HG03432 (cell line): ENCODE measurements around the gene ZNRF1.

ENCODE experiments used
- ATAC-seq: cut with Tn5 transposase; IDR thresholded peaks from one replicate; pipeline ENCODE4 v1.9.1; 2021; ENCODE audit warnings: mild to moderate bottlenecking, moderate library complexity; ENCODE audit not compliant: unreplicated experiment

Gene ZNRF1

GRCh38 chr16:75058806-75059205 lies 60.0 kb downstream of the ZNRF1 start:
- ATAC-seq, result no peak

- ATAC-seq, result no peak
Observed at GRCh38 chr16:75059411-75059810, 60.6 kb downstream of the ZNRF1 start.

GRCh38 chr16:75060723-75061122 lies 61.9 kb downstream of the ZNRF1 start:
- no peak for ATAC-seq

- ATAC-seq, result no peak
Observed at GRCh38 chr16:75061669-75062068, 62.8 kb downstream of the ZNRF1 start.

GRCh38 chr16:75062135-75062975 lies 63.5 kb downstream of the ZNRF1 start:
- ATAC-seq, result no peak

- no peak for ATAC-seq
Observed at GRCh38 chr16:75062976-75063346, 64.1 kb downstream of the ZNRF1 start.

GRCh38 chr16:75063549-75064088 lies 64.8 kb downstream of the ZNRF1 start:
- no peak for ATAC-seq

GRCh38 chr16:75064403-75065148 lies 65.8 kb downstream of the ZNRF1 start:
- ATAC-seq, result no peak

GRCh38 chr16:75065149-75065505 lies 66.3 kb downstream of the ZNRF1 start:
- ATAC-seq, result no peak

GRCh38 chr16:75065521-75066149 lies 66.8 kb downstream of the ZNRF1 start:
- ATAC-seq, result no peak

- ATAC-seq, result no peak
Observed at GRCh38 chr16:75066861-75067447, 68.1 kb downstream of the ZNRF1 start.

GRCh38 chr16:75068085-75069031 lies 69.5 kb downstream of the ZNRF1 start:
- ATAC-seq, result no peak

GRCh38 chr16:75070012-75070841 lies 71.4 kb downstream of the ZNRF1 start:
- no peak for ATAC-seq

- ATAC-seq, result no peak
Observed at GRCh38 chr16:75071621-75072020, 72.8 kb downstream of the ZNRF1 start.

GRCh38 chr16:75072239-75072947 lies 73.6 kb downstream of the ZNRF1 start:
- ATAC-seq, result no peak

- no peak for ATAC-seq
Observed at GRCh38 chr16:75073545-75074303, 74.9 kb downstream of the ZNRF1 start.

GRCh38 chr16:75074304-75074793 lies 75.5 kb downstream of the ZNRF1 start:
- no peak for ATAC-seq
